ENCODE data around the gene TNFAIP8L2. TPM values are rescaled to one million over a fixed set of nuclear protein-coding genes. Genes with fewer than 3 reads are reported as not detected.

The TNFAIP8L2 gene
- total RNA-seq, 1 donor from 2014 or later: 9.3 TPM

GRCh38 chr1:151128800-151129199 lies 27.6 kb upstream of the TNFAIP8L2 start:
- intact Hi-C loops (cut with micrococcal nuclease): no loop called here
- Mint-ChIP-seq H3K27me3 (no peaks in the 10 kb centered on the region), H3K27ac (no peak overlapping the region), H3K4me1 (peaks cover 12% of the 10 kb centered on the region), H3K4me3 (no peak overlapping the region), H3K9me3 (no peaks in the 10 kb centered on the region), H3K36me3 (ENCODE audit: low read depth) (peaks cover 10% of the 10 kb centered on the region)
- ATAC-seq (ENCODE audit: low read depth): no peak
- no peak for DNase-seq
- ChIA-PET POLR2A (interaction anchor here (0.6 to 1.2 kb wide), 4 partner anchors 10 to 99 kb away, joined by 3 to 7 read pairs (median 6); no protein-coding TSS in a partner anchor), CTCF (interaction anchor here (1.2 kb wide), 1 partner anchor 27 kb away, joined by 3 read pairs; no protein-coding TSS in a partner anchor)
- no peak for TF ChIP-seq CTCF (IDR thresholded peaks at IDR 0.05)

GRCh38 chr1:151130987-151131586 lies 25.4 kb upstream of the TNFAIP8L2 start:
- no peak for TF ChIP-seq CTCF (IDR thresholded peaks at IDR 0.05)
- intact Hi-C loops (cut with micrococcal nuclease): loop anchor here (1.0 to 2.0 kb wide), 3 partner anchors 15 to 60 kb away; partner anchors contain the start of genes GABPB2, LYSMD1 and SEMA6C
- no peaks in the 10 kb centered on the region for H3K9me3 Mint-ChIP-seq
- CTCF ChIA-PET: interaction anchor here (1.3 to 1.4 kb wide), 2 partner anchors 30 to 31 kb away, joined by 3 to 4 read pairs; no protein-coding TSS in a partner anchor
- POLR2A ChIA-PET: interaction anchor here (0.6 to 1.9 kb wide), 24 partner anchors 10 to 766 kb away, joined by 3 to 16 read pairs (median 5); partner anchors contain the start of genes C1orf56, LYSMD1, PSMD4 and SCNM1
- no peaks in the 10 kb centered on the region for H3K36me3 Mint-ChIP-seq (ENCODE audit: low read depth)
- peaks cover 12% of the 10 kb centered on the region for H3K4me1 Mint-ChIP-seq
- peak; percentile 73 for DNase-seq
- ATAC-seq (ENCODE audit: low read depth): peak; percentile 100
- peak overlapping the region; percentile 84 for H3K4me3 Mint-ChIP-seq
- peak overlapping the region; percentile 89 for H3K27ac Mint-ChIP-seq
- no peaks in the 10 kb centered on the region for H3K27me3 Mint-ChIP-seq

- Mint-ChIP-seq H3K27ac (peak overlapping the region; percentile 89), H3K27me3 (no peaks in the 10 kb centered on the region), H3K9me3 (no peaks in the 10 kb centered on the region), H3K36me3 (ENCODE audit: low read depth) (no peaks in the 10 kb centered on the region), H3K4me3 (peak overlapping the region; percentile 84), H3K4me1 (peaks cover 12% of the 10 kb centered on the region)
- no peak for TF ChIP-seq CTCF (IDR thresholded peaks at IDR 0.05)
- POLR2A ChIA-PET: interaction anchor here (0.6 to 1.9 kb wide), 23 partner anchors 9 to 767 kb away, joined by 3 to 16 read pairs (median 5); partner anchors contain the start of genes C1orf56, LYSMD1, PSMD4 and SCNM1
- DNase-seq (no peak), ATAC-seq (ENCODE audit: low read depth) (no peak)
- CTCF ChIA-PET: interaction anchor here (1.3 to 1.4 kb wide), 2 partner anchors 30 to 32 kb away, joined by 3 to 4 read pairs; no protein-coding TSS in a partner anchor
- intact Hi-C loops (cut with micrococcal nuclease): loop anchor here (1.0 to 2.0 kb wide), 3 partner anchors 14 to 61 kb away; partner anchors contain the start of genes GABPB2, LYSMD1 and SEMA6C
These were observed 24.6 kb upstream of the TNFAIP8L2 start for GRCh38 chr1:151131701-151132334.

- ChIA-PET CTCF (no interaction called here), POLR2A (no interaction called here)
- ATAC-seq (ENCODE audit: low read depth): no peak
- DNase-seq: no peak
- no peaks in the 10 kb centered on the region for H3K27me3 Mint-ChIP-seq
- H3K4me3 Mint-ChIP-seq: no peak overlapping the region
- intact Hi-C loops (cut with micrococcal nuclease): no loop called here
- H3K4me1 Mint-ChIP-seq: peaks cover 12% of the 10 kb centered on the region
- H3K27ac Mint-ChIP-seq: no peak overlapping the region
- no peak for TF ChIP-seq CTCF (IDR thresholded peaks at IDR 0.05)
- H3K36me3 Mint-ChIP-seq (ENCODE audit: low read depth): no peaks in the 10 kb centered on the region
- no peaks in the 10 kb centered on the region for H3K9me3 Mint-ChIP-seq
These were observed 24.0 kb upstream of the TNFAIP8L2 start for GRCh38 chr1:151132335-151133017.

Measured in activated B cell treated with CpG ODN at 0.5 μM for 24 hours (primary cell).